K562 (cell line): ENCODE results near the gene TOM1L2.

Experiments
- ARHGAP35 ChIP-seq: fragments of 450-650 bp; IDR thresholded peaks from 2 replicates; pipeline ENCODE4 v1.6.1; 2018; ENCODE audit not compliant: partially characterized antibody
- CEBPB ChIP-seq: fragments of 450-650 bp; IDR thresholded peaks from 2 replicates; pipeline ENCODE4 v1.6.1; 2016; ENCODE audit warnings: missing genetic modification characterization, missing compliant biosample characterization
- CTCF ChIP-seq, 3 experiments: IDR thresholded peaks in 2 of 3; conservative IDR thresholded peaks in 1 of 3; 2 replicates each; pipeline ENCODE4 v1.5.1; 2011 to 2012; ENCODE audit warnings: low read length in 3 of 3, mild to moderate bottlenecking in 3 of 3, control low read depth in 2 of 3, improper control_type of control experiment in 1 of 3, inconsistent platforms in 1 of 3, low read depth in 1 of 3, mixed read lengths in 1 of 3, moderate library complexity in 1 of 3; ENCODE audit not compliant: insufficient read depth in 2 of 3
- EGR1 ChIP-seq: fragments of 450-650 bp; conservative IDR thresholded peaks from 2 replicates; pipeline ENCODE4 v1.6.1; 2017; ENCODE audit warnings: mild to moderate bottlenecking
- ELF4 ChIP-seq: fragments of 450-650 bp; formaldehyde crosslinking; IDR thresholded peaks from 2 replicates; pipeline ENCODE4 v1.4.0; 2022; ENCODE audit warnings: missing genetic modification characterization
- ESRRA ChIP-seq: fragments of 450-650 bp; IDR thresholded peaks from 2 replicates; pipeline ENCODE4 v1.6.1; 2014; ENCODE audit warnings: low read depth, mild to moderate bottlenecking, moderate library complexity, borderline replicate concordance
- RNF219 ChIP-seq: fragments of 250-450 bp; sonication (Bioruptor Pico); IDR thresholded peaks from 2 replicates; pipeline ENCODE4 v1.5.0; 2022; ENCODE audit warnings: mild to moderate bottlenecking
- ZNF280B ChIP-seq: fragments of 250-450 bp; sonication (Bioruptor Pico); IDR thresholded peaks from 2 replicates; pipeline ENCODE4 v1.5.1; 2021; ENCODE audit warnings: mild to moderate bottlenecking

- TF ChIP-seq RNF219 (CRISPR knock-in tag) (no peak), ESRRA (no peak), CEBPB (tag) (no peak), ARHGAP35 (no peak), CTCF (IDR thresholded peaks at IDR 0.05 in 2 of 3, conservative IDR thresholded peaks at IDR 0.05 in 1 of 3; ENCODE audit: insufficient read depth in 2 of 3, low read depth in 1 of 3, low read length in 3 of 3) (no peak), EGR1 (no peak), ZNF280B (CRISPR knock-in tag) (no peak), ELF4 (CRISPR knock-in tag) (no peak)
Observed at GRCh38 chr17:17971431-17972125, 622 bp downstream of the TOM1L2 start.
